ENCODE results near the gene UBE2G1. TPM values are rescaled to one million over a fixed set of nuclear protein-coding genes. Genes with fewer than 3 reads are reported as not detected.

Gene UBE2G1
- total and polyA plus RNA-seq, 4 donors: 8.0 to 47.5 (median 34.4) TPM

DNA sequence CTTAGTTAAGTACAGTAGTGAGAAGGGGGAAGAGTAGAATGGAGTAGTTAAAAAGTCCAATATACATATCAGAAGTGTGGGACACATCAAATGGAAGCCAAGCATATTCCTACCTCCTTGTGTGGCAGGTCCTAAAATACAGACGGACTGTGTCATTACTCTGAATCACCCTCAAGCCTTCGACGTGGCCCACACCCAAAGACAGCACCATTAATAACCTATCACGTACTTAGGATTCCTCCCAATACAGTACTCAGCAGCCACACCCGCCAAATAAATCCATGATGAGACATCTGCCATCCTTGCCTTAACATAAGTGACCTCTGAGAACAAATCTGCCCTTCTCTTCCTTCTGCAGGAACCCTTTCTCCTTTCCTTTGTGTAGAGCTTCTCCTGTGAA, 38.9 kb downstream of the UBE2G1 start:
- no peak overlapping the region for H3K9ac ChIP-seq (ENCODE audit: insufficient read depth in 1 of 2, low read length in 2 of 2)
- no peak for ATAC-seq (ENCODE audit: insufficient read depth, low FRiP score)
- DNase-seq: no peak
- peaks cover 0 to 5% (median 0%) of the 10 kb centered on the region in 4 donors for H3K9me3 ChIP-seq (ENCODE audit: control insufficient read depth in 4 of 4, insufficient read depth in 3 of 4, low read length in 3 of 4)
- TF ChIP-seq, protein P1, sequence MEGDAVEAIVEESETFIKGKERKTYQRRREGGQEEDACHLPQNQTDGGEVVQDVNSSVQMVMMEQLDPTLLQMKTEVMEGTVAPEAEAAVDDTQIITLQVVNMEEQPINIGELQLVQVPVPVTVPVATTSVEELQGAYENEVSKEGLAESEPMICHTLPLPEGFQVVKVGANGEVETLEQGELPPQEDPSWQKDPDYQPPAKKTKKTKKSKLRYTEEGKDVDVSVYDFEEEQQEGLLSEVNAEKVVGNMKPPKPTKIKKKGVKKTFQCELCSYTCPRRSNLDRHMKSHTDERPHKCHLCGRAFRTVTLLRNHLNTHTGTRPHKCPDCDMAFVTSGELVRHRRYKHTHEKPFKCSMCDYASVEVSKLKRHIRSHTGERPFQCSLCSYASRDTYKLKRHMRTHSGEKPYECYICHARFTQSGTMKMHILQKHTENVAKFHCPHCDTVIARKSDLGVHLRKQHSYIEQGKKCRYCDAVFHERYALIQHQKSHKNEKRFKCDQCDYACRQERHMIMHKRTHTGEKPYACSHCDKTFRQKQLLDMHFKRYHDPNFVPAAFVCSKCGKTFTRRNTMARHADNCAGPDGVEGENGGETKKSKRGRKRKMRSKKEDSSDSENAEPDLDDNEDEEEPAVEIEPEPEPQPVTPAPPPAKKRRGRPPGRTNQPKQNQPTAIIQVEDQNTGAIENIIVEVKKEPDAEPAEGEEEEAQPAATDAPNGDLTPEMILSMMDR (IDR thresholded peaks at IDR 0.05; ENCODE audit: control extremely low read depth, extremely low read depth): no peak
- no peaks in the 10 kb centered on the region for H3K36me3 ChIP-seq (ENCODE audit: control insufficient read depth in 4 of 4, insufficient read depth in 4 of 4, low read length in 4 of 4)
- H3K27ac ChIP-seq (ENCODE audit: low read depth in 1 of 2, low read length in 1 of 2): peak overlapping the region in 1 of 2 donors; percentile 72
- no peaks in the 10 kb centered on the region for H3K27me3 ChIP-seq (ENCODE audit: control insufficient read depth in 3 of 3, insufficient read depth in 3 of 3, low read length in 2 of 3)
- H3K4me1 ChIP-seq (ENCODE audit: control insufficient read depth in 5 of 5, insufficient read depth in 5 of 5, low read length in 5 of 5): peaks cover 4 to 18% (median 9%) of the 10 kb centered on the region in 5 donors
- H3K4me3 ChIP-seq: no peak overlapping the region
- 73 to 85% methylated on average over 5 of the region's 5 CpGs for WGBS, 2 donors

DNA sequence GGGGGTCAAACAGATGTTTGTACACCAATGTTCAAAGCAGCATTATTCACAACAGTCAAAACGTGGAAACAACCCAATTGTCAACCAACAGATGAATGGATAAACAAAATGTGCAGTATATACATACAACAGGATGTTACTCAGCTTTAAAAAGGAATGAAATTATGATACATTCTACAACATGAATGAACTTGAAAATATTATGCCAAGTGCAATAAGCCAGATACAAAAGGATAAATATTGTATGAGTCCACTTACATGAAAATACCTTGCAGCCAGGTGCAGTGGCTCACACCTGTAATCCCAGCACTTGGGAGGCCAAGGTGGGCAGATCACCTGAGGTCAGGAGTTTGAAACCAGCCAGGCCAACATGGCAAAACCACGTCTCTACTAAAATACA, 39.9 kb downstream of the UBE2G1 start:
- TF ChIP-seq, protein P1 (IDR thresholded peaks at IDR 0.05; ENCODE audit: control extremely low read depth, extremely low read depth): no peak
- Histone ChIP-seq H3K27ac (ENCODE audit: low read depth in 1 of 2, low read length in 1 of 2) (no peak overlapping the region), H3K27me3 (ENCODE audit: control insufficient read depth in 3 of 3, insufficient read depth in 3 of 3, low read length in 2 of 3) (no peaks in the 10 kb centered on the region), H3K9me3 (ENCODE audit: control insufficient read depth in 4 of 4, insufficient read depth in 3 of 4, low read length in 3 of 4) (peaks cover 0 to 5% (median 0%) of the 10 kb centered on the region in 4 donors), H3K4me1 (ENCODE audit: control insufficient read depth in 5 of 5, insufficient read depth in 5 of 5, low read length in 5 of 5) (peaks cover 0 to 16% (median 3%) of the 10 kb centered on the region in 5 donors), H3K36me3 (ENCODE audit: control insufficient read depth in 4 of 4, insufficient read depth in 4 of 4, low read length in 4 of 4) (no peaks in the 10 kb centered on the region), H3K4me3 (no peak overlapping the region), H3K9ac (ENCODE audit: insufficient read depth in 1 of 2, low read length in 2 of 2) (no peak overlapping the region)
- no peak for ATAC-seq (ENCODE audit: insufficient read depth, low FRiP score)
- no peak for DNase-seq
- WGBS, 2 donors: 77 to 80% methylated on average over 2 of the region's 2 CpGs

DNA sequence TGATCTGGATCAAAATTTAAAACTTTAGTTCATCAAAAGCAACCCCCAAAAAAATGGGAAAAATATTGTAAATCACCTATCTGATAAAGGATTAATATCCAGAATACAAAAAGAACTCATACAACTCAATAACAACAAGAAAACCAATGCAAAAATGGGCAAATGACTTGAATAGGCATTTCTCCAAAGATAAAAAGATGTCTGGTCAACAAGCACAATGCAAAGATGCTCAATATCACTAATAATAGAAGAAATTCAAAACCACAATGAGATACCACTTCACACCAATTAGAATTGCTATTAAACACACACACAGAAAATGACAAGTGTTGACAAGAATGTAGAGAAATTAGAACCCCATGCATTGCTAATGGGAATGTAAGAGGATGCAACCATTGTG, 40.4 kb downstream of the UBE2G1 start:
- ATAC-seq (ENCODE audit: insufficient read depth, low FRiP score) (no peak), DNase-seq (no peak)
- Histone ChIP-seq H3K9ac (ENCODE audit: insufficient read depth in 1 of 2, low read length in 2 of 2) (no peak overlapping the region), H3K27me3 (ENCODE audit: control insufficient read depth in 3 of 3, insufficient read depth in 3 of 3, low read length in 2 of 3) (no peaks in the 10 kb centered on the region), H3K36me3 (ENCODE audit: control insufficient read depth in 4 of 4, insufficient read depth in 4 of 4, low read length in 4 of 4) (no peaks in the 10 kb centered on the region), H3K4me3 (no peak overlapping the region), H3K27ac (ENCODE audit: low read depth in 1 of 2, low read length in 1 of 2) (no peak overlapping the region), H3K4me1 (ENCODE audit: control insufficient read depth in 5 of 5, insufficient read depth in 5 of 5, low read length in 5 of 5) (peaks cover 0 to 14% (median 2%) of the 10 kb centered on the region in 5 donors), H3K9me3 (ENCODE audit: control insufficient read depth in 4 of 4, insufficient read depth in 3 of 4, low read length in 3 of 4) (peaks cover 0 to 5% (median 0%) of the 10 kb centered on the region in 4 donors)
- TF ChIP-seq, protein P1 (IDR thresholded peaks at IDR 0.05; ENCODE audit: control extremely low read depth, extremely low read depth): no peak

DNA sequence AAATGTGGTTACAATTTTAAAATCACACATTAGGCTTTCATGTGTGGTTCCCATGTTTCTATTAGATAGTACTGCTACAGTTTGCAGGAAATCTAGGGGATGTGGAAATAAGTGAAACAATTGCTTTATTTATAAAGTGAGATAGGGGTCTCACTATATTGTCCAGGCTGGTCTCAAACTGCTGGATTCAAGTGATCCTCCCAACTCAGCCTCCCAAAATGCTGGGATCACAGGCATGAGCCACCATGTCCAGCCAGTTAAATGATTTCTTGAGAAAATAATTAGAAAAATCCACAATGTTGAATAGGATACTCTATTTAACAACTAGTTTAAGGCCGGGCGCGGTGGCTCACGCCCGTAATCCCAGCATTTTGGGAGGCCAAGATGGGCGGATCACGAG, 42.0 kb downstream of the UBE2G1 start:
- DNase-seq (no peak), ATAC-seq (ENCODE audit: insufficient read depth, low FRiP score) (no peak)
- 98 to 100% methylated on average over 7 of the region's 7 CpGs for WGBS, 2 donors
- peaks cover 0 to 5% (median 0%) of the 10 kb centered on the region in 4 donors for H3K9me3 ChIP-seq (ENCODE audit: control insufficient read depth in 4 of 4, insufficient read depth in 3 of 4, low read length in 3 of 4)
- H3K4me1 ChIP-seq (ENCODE audit: control insufficient read depth in 5 of 5, insufficient read depth in 5 of 5, low read length in 5 of 5): peaks cover 0 to 11% (median 2%) of the 10 kb centered on the region in 5 donors
- H3K36me3 ChIP-seq (ENCODE audit: control insufficient read depth in 4 of 4, insufficient read depth in 4 of 4, low read length in 4 of 4): peaks cover 0 to under 1% (median 0%) of the 10 kb centered on the region in 4 donors
- no peaks in the 10 kb centered on the region for H3K27me3 ChIP-seq (ENCODE audit: control insufficient read depth in 3 of 3, insufficient read depth in 3 of 3, low read length in 2 of 3)
- H3K9ac ChIP-seq (ENCODE audit: insufficient read depth in 1 of 2, low read length in 2 of 2): no peak overlapping the region
- H3K27ac ChIP-seq (ENCODE audit: low read depth in 1 of 2, low read length in 1 of 2): no peak overlapping the region
- TF ChIP-seq, protein P1 (IDR thresholded peaks at IDR 0.05; ENCODE audit: control extremely low read depth, extremely low read depth): no peak
- H3K4me3 ChIP-seq: no peak overlapping the region

Data from lung (tissue), 12 donors.